NCI-H345 (cell line): ENCODE measurements around the gene CHRM3.
"Not testable (repeated sequence)": the region's sequence is repeated elsewhere in the genome, so short reads cannot be mapped to it uniquely, and the experiment has no call there.

Source experiments
- DNase-seq: peaks from one replicate; lab custom pipeline; 2025; lab: John Stamatoyannopoulos, UW

The CHRM3 gene

DNA sequence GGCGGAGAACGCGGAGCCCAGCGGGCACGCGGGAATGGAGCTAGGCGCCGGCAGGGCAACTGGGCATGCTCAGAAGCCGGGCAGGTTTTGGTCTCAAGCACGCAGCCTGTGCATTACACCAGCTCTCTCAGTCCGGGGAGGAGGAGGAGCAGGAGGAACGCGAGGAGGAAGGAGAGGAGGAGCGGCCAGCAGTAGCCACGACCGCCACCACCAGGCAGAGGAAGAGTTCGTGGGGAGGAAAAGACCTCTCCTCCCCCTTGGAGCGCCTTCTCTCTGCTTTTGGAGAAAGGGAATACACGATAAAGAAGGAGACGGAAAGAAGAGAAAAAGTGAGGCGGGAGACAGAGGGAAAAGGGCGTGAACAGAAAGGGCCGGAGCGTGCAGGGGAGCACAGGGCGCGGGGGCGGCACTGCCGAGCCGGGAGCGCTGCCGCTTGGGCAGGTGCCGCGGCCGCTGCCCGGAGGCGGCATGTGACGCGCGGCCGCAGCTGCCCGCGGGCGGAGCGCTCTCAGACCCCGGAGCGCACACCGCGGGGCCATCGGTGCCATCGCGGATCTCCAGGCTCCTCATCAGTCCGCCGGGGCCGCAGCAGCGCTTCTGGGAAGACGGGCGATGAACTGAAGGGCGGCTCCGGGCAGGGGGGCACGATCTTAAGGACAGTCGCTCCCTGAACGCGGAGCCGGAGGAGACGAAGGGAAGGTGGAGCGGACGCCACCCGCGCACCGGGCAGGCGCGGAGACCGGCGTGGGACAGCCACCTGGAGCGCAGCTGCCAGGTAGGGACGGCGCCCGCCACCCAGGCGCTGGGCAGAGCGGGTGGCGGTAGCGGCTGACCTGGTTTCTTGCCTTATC lies at the start of gene CHRM3:
TSS of gene CHRM3 (plus strand) at position 116 of the 851 bp plus-strand sequence. CDS start 520,884 bp downstream, outside the sequence.
- DNase-seq: no peak

DNA sequence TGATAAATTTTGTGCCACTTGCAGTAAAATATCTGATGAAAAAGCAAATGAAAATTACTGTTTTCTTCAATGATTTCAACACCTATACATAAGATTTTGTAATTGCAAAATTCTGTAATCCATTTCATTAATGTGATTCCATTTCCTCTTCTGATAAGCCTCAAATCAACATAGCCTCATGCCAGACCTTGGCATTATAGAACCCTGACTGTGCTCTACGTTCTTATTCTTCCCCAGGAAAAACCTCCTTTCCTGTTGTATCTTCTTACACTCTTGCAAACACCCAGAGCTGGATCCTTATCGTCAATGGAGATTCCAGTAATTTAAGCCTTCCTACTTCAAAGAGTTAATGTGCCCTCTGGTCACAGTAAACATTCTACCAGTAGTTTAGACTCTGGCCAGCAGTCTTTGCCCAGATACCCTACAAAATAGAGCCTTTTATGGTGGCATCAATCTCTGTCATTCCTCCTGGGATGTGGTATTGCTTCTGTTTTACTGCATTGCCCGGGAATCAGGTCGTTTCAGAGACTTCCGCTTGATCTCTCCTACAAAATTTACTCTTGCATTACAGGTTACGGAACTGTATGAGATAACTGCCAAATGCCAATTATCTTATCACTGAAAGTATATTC lies 48.5 kb upstream of the CHRM3 start:
- DNase-seq: no peak

DNA sequence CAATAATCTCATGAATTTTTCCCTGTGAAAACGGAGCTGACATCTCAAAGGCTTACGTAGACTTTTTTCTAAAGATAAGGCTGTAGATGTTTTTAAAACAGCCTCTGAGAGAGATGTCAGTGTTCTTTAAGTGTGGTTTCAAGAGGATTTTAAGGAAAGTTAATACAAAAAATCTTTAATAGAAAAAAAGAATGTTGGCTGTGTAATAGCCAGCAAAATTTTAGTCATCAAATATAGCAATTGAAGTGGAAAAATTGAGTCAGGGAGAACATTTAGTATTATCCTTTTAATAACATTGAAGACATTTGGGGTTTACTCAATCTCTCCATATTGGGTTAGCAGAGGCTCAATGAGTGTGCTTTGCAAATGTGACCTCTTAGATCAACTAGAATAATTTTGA lies 38.6 kb upstream of the CHRM3 start:
- DNase-seq: no peak

DNA sequence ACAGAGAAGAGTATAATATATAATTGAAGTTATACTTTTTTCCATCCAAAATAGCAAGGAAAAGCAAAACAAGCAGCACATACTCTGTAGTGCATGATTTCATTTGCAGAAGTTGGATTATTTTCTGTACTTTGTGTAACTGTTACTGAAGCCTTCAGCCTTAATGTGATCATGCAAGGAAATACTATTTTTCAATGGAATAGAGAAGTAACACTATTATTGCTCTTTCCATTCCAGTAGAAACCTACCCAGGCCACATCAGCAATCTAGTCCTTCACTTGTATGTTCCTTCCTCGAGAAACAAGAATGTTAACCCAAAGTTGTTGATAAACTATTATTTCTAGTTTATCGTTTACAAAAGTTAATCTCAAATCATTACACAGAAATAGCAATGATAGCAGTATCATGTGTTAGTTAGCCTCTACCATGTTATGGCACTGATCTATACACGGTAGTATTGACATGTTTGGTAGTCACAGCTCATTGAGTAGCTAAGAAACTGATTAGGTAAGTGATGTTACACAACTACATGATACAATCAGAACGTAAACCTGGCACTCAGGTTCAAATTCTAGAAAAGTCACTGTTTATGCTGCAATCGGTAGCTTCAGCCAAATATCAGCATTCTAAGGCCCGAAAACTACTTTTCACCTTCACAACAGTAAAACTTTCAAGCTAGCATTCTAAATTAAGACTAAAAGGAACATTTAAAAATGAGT lies 37.6 kb upstream of the CHRM3 start:
- DNase-seq: no peak

DNA sequence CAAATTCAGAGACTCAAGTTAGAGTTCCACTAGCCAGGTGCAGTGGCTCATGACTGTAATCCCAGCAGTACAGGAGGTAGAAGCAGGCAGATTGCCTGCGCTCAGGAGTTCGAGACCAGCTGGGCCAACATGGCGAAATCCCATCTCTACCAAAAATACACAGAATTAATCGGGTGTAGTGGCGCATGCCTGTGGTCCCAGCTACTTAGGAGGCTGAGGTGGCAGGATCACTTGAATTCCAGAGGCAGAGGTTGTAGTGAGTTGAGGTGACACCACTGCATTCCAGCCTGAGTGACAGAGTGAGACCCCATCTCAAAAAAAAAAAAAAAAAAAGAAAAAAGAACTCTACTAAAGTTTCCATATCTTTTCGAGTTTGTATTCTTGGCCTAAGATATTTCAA lies 36.7 kb upstream of the CHRM3 start:
- no peak for DNase-seq

DNA sequence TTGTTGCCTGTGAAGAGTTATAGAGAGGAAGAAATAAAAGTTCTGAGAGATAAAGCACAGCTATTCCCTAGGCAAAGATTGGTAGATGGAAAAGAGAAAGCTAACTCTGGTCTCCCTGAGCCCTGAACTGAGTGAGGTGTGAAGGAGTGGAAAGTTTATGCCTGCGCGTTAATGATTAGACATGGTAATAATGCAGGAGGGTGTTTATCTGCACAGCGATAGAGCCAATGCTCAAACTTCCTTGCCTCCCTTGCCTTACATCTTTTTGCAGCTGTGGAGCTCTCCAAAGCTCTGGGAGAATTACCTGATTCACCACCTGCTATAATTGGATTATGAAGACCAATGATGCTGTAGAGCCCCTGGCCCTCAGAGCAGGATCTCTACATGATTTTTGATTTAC lies 32.8 kb upstream of the CHRM3 start:
- DNase-seq: no peak

DNA sequence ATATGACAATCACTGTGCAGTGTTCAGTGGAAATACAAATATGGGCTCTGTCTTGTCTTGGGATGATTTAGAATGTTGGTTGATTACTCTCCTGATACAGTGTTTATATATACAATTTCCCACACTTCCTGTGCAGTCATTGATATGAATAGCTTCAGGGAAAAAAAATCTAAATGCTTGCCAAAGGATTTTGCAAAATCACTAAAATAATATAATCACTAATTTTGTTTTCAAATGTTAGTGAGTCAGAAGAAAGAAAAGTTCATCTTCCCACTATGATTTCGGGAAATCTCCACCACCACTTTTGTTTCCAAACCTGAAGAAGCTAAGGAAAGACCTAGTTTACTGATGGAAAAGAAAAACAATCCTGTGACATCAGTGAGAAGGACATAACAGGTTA lies 32.1 kb upstream of the CHRM3 start:
- no peak for DNase-seq

DNA sequence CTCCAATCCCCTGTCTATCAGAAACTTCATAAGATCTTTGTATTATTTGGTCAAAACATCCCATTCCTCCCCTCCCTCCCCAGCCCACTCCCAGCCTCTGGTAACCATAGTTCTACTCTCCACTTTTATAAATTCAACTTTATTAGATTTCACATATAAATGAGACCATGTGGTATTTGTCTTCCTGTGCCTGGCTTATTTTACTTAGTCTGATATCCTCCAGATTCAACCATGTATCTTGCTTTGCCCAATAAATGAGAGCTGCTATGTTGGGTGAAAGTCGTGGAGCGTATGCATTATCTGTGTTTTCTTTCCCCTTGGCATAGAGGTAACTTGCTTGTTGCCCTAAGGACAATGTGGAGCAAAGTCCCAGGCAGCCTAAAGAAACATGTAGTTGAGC lies 28.5 kb upstream of the CHRM3 start:
- DNase-seq: no peak

DNA sequence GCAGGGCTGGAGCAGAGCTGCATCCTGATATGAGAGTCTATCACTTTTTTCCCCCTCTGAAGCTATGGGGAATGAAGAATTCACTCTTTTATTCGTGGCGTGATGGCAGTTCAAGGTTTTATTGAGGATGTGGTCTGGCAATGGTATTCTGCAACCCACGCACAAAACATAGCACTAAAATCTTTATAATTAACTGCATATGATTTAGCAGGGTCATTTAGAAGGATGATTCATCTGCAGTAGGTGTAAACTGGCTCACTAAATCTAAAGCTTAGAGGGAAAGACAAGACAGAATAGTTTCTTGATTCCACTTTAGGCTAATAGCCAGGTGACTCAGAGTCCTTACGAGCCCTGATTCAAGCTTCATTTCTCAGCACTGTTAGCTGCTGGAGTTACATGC lies 25.0 kb upstream of the CHRM3 start:
- DNase-seq: no peak

DNA sequence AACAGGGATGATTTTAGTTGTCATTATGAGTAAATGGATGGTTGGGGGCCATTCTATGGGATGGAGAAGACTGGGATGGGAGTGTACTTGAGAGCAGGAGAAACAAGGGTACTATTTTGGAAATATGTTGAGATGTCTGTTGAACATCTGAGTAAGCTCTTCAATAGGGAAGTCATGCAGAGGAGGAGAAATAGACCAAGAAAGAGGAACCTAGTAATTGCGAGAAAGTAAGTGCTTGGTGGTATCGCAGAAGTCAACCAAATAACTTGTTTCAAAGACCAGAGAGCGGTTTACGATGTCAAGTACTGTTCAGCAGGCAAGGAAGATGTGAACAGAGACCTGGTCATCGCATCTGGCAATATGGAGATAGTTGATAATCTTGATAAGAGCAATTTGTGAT lies 22.4 kb upstream of the CHRM3 start:
- DNase-seq: no peak

DNA sequence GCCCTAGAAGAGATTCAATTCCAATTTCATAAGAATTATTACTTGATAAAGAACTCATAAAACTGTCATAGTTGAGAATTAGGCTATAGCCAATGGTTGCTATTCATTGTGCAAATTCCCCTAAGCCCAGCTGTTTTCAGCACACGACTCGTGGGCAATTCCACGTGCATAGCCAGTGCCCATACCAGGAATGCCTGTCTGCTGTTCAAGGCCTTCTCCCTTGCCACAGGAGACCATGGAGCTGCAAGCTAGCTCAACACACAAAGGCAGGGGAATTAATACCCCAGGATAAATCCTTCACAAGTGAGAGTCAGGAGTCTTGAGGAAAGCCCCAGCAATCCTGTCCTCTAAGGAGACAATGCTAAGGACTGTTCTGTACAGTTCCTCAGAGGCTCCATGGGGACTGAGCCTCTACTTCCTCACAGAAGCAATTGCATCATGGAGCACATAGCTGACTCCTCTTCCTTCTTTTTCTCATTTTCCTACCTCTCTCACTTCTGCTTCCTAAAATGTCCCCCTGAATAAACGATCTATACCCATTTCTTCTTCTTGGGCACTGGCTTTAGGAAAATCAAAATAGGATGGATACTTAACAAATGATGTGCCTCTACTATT lies 19.1 kb upstream of the CHRM3 start:
- DNase-seq: no peak

DNA sequence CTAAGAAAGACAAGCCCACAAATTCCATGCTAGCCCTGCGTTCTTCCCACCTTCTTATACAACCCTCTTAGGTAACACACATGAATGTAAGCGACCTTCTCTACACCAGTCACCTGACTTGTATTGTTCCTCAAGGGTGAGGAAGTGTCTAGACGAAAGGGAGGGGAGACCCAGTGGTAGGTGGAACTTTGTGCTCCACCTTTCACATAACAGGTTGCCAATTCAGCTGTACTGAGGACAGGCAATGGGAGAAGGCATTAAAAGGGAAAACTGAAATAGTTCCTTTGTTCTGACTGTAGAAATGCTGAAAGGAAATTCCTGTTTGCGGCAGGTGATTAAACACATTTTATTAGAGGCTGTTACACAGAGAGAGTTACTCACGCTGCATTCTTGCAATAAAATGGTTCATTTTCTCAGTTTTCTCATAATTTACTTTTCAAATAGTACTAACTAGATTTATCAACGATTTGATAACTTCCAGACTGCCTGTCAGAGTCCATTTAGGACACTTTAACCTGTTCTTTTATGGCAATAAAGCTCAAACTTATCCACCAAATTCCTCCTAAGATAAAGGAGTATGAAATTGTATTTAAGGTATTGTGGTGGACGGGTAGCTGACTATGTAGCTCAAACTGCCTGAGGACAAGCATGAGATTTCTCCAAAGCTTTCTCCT lies 17.8 kb upstream of the CHRM3 start:
- DNase-seq: no peak

DNA sequence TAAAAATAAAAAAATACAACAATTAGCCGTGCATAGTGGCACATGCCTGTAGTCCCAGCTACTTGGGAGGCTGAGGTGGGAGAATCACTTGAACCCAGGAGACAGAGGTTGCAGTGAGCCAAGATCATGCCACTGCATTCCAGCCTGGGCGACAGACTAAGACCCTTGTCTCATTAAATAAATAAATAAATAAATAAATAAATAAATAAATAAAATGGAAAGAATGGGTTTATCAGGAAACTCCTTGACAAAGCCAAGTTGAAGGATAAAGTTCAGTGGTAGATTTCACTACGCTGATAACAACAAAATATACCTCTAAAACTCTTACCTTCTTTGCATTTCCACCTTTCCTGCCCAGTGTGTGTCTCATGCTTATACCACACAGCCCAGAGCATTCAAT lies 15.5 kb upstream of the CHRM3 start:
- not testable (repeated sequence) for DNase-seq

DNA sequence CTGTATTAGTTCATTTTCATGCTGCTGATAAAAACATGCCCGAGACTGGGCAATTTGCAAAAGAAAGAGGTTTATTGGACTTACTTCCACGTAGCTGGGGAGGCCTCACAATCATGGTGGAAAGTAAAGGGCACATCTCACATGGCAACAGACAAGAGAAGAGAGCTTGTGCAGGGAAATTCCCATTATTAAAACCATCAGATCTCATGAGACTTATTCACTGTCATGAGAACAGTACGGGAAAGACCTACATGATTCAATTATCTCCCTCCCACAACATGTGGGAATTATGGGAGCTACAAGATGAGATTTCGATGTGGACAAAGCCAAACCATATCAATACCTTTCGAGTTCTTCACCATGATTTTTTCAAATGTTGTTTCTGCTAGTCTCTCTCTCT lies 3.7 kb upstream of the CHRM3 start:
- DNase-seq: no peak

DNA sequence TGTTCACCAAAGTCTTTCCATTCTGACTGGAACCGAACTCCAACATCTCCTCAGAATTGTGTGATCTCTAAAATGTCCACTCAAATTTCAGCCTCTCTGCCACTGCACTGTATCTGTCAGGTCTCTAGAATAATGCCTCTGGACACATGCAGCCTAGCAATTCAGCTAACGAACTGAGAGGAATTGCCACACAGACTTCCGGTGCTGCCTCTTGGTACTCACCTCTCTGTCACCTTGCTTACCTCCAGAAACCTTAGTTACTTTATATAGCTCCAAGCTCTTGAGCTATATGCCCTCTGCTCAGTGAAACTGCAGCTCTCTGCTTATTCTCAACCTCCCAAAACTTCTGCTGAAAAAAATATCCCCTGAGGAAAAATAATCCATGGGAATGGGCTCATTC lies 2.7 kb upstream of the CHRM3 start:
- DNase-seq: no peak

DNA sequence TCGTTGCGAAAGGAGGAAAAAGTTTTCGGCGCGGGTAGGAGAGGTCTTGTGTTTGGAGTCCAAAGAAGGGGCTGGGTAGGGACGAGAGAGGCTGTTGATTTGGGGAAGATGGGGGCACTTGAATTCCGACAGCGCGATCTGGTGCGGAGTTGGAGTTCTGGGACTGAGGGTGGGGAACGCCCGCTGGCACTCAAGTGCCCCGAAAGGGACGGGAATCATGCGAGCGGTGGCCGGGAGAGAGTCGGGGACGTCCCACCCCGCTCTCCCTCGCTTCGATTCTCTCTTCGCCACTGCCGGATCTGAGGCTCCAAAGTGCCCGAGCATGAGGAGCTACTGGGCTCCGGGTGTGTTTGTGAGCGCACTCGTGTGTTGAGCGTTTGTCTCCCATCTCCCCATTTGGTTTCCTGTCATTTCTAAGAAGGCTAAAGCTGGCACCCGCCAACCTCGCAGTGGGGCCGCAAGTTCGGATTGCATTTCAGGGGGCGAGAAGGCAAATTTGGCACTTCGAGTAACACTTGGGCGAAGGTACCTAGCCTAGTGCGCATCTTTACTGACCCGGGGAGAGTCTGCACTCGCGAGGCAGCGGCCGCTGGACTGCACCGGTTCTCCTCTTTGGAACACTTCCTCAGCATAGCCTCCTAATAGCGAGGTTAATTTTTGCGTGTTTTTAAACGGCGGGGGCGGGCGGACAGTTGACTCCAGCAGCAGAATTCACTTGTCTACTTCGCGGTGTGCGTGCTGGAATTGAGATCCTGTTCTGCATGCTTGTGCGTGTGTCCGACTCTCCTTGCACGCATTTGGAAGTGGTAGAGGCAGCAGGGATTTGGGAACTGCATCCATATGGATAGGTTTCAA lies 1.2 kb downstream of the CHRM3 start:
- DNase-seq: no peak

DNA sequence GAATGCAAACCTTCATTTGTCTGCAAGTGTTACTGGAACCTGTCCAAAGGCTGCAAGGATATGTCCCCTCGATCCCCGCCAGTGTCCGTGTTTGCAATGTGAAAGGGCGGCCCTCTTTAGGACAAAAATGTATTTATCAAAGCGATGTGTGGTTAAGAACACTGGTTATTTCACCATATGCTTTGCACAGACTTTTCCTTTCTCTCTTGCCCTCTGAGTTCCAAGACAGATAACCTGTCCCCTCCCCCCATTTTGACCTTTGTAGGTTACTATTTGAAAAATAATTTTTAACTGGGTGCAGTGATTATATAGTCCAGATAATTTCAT lies 1.8 kb downstream of the CHRM3 start:
- DNase-seq: no peak

DNA sequence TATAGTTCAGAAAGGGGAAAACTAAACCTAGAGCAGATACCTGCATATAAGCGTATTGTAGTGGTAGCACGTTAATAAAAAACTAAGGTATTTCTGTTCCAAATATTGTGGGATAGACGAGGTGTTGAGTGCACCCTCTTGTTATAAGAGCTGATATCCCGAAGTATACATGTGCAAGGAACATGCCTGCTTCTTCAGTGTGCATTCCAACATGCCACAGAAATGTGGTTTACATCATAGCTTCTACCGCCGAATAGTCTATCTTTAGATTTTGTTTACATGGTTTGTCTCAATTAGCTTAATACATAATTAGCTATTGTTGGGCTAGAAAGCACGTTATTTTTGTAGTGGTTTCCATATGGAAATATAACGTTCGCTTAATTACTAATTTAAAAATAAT lies 2.2 kb downstream of the CHRM3 start:
- no peak for DNase-seq

DNA sequence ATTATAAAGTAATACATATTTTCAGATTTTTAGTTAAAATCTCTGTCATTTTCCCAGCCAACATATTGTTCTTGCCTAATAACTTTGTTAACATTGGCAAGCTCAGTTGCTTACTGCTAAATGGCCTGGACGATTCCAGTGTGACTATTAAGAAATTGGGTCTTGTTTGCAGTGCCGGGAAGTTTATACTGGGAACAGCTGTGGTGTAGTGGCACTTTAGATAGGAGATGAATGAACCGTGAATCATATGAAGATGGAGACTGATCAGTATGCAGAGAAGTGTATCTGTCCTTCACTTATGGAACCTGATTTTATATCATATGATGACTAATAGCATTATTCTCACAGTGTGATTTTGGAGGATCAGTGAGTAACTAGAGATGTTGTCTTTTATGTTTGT lies 3.3 kb downstream of the CHRM3 start:
- DNase-seq: no peak

DNA sequence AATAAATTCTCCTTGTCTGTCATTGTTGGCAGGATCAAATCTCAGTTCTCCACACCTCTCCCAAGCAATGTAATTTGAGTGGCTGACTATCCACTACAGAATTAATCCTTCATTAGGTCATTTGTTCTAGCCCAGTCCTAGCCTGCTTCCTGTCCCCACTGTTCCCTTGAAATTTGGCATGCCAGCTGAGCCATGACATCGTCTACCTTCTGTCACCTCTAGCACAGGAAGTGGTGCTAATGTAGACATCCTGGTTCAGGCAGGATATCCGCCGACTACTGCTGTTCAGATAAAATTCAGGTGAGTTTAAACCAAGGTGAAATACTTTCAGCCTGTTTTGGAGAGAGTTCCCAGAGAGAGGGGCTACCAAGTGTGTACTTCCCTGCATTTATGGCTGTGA lies 5.9 kb downstream of the CHRM3 start:
- no peak for DNase-seq

DNA sequence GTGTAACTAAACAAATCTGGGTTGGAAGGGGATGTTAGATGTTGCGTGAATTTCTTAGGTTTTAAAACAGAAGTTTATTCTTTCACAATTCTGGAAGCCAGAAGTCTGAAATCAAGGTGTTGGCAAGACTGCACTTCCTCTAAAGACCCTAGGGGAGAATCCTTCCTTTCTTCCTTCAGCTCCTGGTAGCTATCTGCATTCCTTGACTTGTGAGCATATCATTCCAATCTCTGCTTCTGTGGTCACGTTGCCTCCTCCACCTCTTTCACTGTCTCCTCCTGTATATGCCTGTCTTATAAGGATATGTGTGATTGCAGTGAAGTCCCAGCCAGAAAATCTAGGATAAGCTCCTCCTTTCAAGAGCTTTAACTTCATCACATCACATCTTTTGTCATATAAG lies 7.7 kb downstream of the CHRM3 start:
- no peak for DNase-seq
